Panc1 (cell line): ENCODE measurements around the gene LIPE.

Experiments
- SIN3A ChIP-seq: IDR thresholded peaks from 2 replicates; pipeline ENCODE4 v1.6.1; 2012; ENCODE audit warnings: low read depth, mild to moderate bottlenecking, low read length, moderate library complexity, borderline replicate concordance; ENCODE audit not compliant: insufficient read depth
- TF ChIP-seq, protein P1 (sequence below): fragments of 450-650 bp; IDR thresholded peaks from 2 replicates; pipeline ENCODE4 v1.5.1; 2017; ENCODE audit warnings: mild to moderate bottlenecking

DNA sequence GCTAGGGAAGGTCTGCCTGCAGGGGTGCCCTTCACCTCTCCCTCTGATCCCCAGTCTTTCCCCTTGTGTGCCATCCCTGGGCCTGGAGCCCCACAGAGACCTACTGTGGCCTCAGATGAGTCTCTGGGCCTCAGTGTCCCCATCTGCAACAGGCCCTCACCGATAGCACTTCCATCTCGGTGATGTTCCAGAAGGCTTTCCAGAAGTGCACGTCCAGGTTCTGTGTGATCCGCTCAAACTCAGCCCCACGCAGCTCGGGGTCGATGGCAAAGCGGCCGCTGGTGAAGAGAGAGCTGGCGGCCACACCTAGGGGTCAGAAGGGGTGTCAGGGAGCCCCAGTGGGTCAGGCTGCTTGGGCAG lies 19.4 kb downstream of the LIPE start:
- TF ChIP-seq, protein P1, sequence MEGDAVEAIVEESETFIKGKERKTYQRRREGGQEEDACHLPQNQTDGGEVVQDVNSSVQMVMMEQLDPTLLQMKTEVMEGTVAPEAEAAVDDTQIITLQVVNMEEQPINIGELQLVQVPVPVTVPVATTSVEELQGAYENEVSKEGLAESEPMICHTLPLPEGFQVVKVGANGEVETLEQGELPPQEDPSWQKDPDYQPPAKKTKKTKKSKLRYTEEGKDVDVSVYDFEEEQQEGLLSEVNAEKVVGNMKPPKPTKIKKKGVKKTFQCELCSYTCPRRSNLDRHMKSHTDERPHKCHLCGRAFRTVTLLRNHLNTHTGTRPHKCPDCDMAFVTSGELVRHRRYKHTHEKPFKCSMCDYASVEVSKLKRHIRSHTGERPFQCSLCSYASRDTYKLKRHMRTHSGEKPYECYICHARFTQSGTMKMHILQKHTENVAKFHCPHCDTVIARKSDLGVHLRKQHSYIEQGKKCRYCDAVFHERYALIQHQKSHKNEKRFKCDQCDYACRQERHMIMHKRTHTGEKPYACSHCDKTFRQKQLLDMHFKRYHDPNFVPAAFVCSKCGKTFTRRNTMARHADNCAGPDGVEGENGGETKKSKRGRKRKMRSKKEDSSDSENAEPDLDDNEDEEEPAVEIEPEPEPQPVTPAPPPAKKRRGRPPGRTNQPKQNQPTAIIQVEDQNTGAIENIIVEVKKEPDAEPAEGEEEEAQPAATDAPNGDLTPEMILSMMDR = no peak
- TF ChIP-seq SIN3A = no peak
